ENCODE measurements around the gene CTNNA3. TPM values are rescaled to one million over a fixed set of nuclear protein-coding genes. Genes with fewer than 3 reads are reported as not detected.

The CTNNA3 gene
- total RNA-seq, 1 donor from 2014 or later: 159 TPM

DNA sequence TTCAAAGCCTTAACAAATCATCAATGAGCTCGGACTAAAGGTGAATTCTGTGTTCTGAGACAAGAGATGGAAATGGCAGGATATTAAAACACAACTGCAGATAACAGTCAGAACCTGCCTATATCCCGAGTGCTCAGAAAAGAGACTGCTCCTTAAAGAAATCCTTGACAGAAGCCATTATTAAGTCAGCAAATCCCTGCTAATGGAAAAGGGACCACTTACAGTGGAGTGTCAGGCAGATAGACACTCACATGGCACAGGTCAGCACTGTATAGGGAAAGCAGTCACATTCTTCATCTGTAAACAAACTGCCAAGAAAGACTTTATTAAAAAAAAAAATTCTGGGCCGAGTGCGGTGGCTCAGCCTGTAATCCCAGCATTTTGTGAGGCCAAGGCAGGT lies 917.6 kb downstream of the CTNNA3 start:
- H3K36me3 ChIP-seq: no peaks in the 10 kb centered on the region
- DNase-seq: no peak
- intact Hi-C loops (cut with micrococcal nuclease): no loop called here
- H3K27me3 ChIP-seq (ENCODE audit: low read depth): no peaks in the 10 kb centered on the region
- TF ChIP-seq, protein P1, sequence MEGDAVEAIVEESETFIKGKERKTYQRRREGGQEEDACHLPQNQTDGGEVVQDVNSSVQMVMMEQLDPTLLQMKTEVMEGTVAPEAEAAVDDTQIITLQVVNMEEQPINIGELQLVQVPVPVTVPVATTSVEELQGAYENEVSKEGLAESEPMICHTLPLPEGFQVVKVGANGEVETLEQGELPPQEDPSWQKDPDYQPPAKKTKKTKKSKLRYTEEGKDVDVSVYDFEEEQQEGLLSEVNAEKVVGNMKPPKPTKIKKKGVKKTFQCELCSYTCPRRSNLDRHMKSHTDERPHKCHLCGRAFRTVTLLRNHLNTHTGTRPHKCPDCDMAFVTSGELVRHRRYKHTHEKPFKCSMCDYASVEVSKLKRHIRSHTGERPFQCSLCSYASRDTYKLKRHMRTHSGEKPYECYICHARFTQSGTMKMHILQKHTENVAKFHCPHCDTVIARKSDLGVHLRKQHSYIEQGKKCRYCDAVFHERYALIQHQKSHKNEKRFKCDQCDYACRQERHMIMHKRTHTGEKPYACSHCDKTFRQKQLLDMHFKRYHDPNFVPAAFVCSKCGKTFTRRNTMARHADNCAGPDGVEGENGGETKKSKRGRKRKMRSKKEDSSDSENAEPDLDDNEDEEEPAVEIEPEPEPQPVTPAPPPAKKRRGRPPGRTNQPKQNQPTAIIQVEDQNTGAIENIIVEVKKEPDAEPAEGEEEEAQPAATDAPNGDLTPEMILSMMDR (IDR thresholded peaks at IDR 0.05; ENCODE audit: borderline replicate concordance): no peak
- H3K27ac ChIP-seq (replicated peaks): no peak overlapping the region
- H3K4me3 ChIP-seq: no peak overlapping the region
- no peaks in the 10 kb centered on the region for H3K9me3 ChIP-seq (replicated peaks)
- H3K4me1 ChIP-seq: peaks cover 5% of the 10 kb centered on the region

DNA sequence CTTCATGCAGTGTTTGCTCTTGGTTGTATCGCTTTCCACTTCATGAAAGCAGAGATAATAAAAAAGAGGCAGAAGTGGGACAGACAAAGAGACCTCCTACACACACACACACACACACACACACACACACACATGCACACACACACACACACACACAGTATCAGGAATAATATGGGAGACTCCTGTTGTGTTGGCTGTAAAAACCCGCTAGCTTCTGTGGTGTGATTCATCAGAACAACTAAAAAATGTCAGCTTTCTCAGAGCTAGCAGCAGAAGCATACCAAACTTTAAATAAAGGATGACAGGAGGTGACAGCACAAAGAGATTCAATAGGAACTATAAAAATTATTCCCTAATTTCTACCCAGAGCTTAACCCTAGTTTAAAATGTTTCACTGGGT lies 918.3 kb downstream of the CTNNA3 start:
- no peak overlapping the region for H3K27ac ChIP-seq (replicated peaks)
- DNase-seq: no peak
- no peaks in the 10 kb centered on the region for H3K36me3 ChIP-seq
- H3K4me3 ChIP-seq: no peak overlapping the region
- H3K4me1 ChIP-seq: peaks cover 6% of the 10 kb centered on the region
- TF ChIP-seq, protein P1 (IDR thresholded peaks at IDR 0.05; ENCODE audit: borderline replicate concordance): no peak
- intact Hi-C loops (cut with micrococcal nuclease): no loop called here
- no peaks in the 10 kb centered on the region for H3K27me3 ChIP-seq (ENCODE audit: low read depth)
- no peaks in the 10 kb centered on the region for H3K9me3 ChIP-seq (replicated peaks)

DNA sequence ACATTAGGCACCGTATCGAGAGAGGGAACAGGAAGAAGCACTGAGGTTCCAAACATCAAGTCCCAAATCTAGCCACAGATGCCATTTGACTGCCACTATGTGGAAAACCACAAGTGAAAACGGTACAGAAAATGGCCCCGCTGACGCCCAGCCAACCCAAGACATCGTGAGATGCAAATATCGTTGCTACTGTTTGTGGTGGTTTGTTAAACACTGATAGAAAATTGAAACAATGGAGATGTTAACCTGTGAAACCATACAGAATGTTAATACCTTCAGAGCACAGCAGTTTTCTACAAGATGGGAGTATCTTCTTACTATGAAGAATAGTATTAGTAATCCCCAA lies 922.5 kb downstream of the CTNNA3 start:
- H3K4me3 ChIP-seq: no peak overlapping the region
- H3K36me3 ChIP-seq: no peaks in the 10 kb centered on the region
- DNase-seq: no peak
- H3K9me3 ChIP-seq (replicated peaks): no peaks in the 10 kb centered on the region
- H3K27me3 ChIP-seq (ENCODE audit: low read depth): no peaks in the 10 kb centered on the region
- intact Hi-C loops (cut with micrococcal nuclease): no loop called here
- H3K27ac ChIP-seq (replicated peaks): no peak overlapping the region
- TF ChIP-seq, protein P1 (IDR thresholded peaks at IDR 0.05; ENCODE audit: borderline replicate concordance): no peak
- peaks cover 3% of the 10 kb centered on the region for H3K4me1 ChIP-seq

DNA sequence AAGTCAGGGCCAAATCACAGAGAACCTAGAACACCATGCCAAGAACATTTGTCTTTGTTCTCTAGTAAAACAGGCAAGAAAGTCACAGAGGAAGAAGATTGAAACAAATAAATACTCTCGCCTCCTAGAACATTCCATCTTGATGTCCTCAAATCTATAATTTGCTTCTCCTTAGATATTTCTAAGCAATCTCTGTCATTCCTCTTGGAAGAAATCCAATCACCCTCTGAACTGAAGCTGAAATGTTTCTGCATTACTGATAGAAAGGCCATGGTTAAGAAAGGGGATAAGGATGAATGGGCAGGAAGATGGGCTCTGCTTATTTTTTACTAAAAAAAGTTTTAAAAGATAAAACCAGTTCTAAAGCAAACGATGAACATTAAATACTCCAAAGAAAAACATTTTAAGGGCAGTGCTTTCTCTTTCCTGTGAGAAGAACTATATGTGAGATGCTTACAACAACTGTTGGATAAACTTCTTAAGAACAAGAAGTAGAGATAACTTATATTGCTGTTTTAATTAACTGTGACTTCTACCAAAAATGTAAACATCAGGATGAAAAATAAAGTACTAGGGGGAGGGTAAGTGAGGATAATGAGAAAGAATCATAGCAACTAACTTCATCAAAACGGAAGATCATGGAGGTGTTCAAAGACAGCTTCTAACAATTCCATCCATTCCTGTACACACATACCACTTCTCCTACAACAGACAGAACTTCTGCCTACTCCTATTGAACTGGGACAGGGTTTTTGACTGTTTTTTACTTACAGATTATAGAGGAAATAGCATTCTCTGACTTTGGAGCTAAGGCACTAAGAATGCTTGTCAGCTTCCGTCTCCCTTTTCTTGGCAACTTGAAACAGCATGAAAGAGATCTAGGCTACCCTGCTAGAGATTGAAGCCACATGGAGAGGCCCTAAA lies 923.2 kb downstream of the CTNNA3 start:
- Histone ChIP-seq H3K9me3 (replicated peaks) (no peaks in the 10 kb centered on the region), H3K4me1 (peaks cover 3% of the 10 kb centered on the region), H3K4me3 (no peak overlapping the region), H3K27ac (replicated peaks) (no peak overlapping the region), H3K27me3 (ENCODE audit: low read depth) (no peaks in the 10 kb centered on the region), H3K36me3 (no peaks in the 10 kb centered on the region)
- intact Hi-C loops (cut with micrococcal nuclease): no loop called here
- TF ChIP-seq, protein P1 (IDR thresholded peaks at IDR 0.05; ENCODE audit: borderline replicate concordance): no peak
- no peak for DNase-seq

DNA sequence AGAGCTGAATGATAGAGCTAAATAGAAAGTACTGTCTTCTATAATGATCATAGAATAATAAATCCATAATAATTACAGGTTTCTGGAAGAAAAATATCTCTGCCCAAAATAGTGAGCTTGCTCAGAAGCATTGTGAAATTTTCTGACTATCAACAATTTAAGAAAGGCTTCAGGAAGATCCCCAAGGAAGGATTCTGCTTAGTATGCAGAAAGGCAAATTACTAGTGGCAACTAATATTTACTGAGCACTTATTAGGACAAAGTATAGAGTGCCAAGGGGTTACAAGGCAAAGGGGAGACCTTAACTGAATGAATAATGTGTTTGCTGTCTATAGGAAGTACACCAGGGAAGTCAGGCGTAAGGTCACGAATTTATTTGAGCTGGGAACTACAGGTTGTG lies 928.3 kb downstream of the CTNNA3 start:
- Histone ChIP-seq H3K9me3 (replicated peaks) (no peaks in the 10 kb centered on the region), H3K4me3 (no peak overlapping the region), H3K27me3 (ENCODE audit: low read depth) (no peaks in the 10 kb centered on the region), H3K36me3 (no peaks in the 10 kb centered on the region), H3K27ac (replicated peaks) (no peak overlapping the region), H3K4me1 (peaks cover 2% of the 10 kb centered on the region)
- TF ChIP-seq, protein P1 (IDR thresholded peaks at IDR 0.05; ENCODE audit: borderline replicate concordance): no peak
- DNase-seq: no peak
- intact Hi-C loops (cut with micrococcal nuclease): no loop called here
